RWPE1 (cell line): ENCODE results near the gene CEP170B.

Source experiments
- CTCF ChIA-PET: fragments of 350-600 bp; sonication (Branson Sonifier 250); formaldehyde crosslinking; extraction: SDS; loops from one replicate; lab custom pipeline; 2021; lab: Yijun Ruan, JAX
- POLR2A ChIA-PET: fragments of 400-600 bp; formaldehyde crosslinking; extraction: SDS; loops from one replicate; lab custom pipeline; 2020; ENCODE audit warnings: antibody characterized with exemption; ENCODE audit not compliant: low non-redundant PET; lab: Yijun Ruan, JAX
- DNase-seq: peaks from one replicate; pipeline ENCODE4 v3.0.0; 2012; ENCODE audit warnings: low spot score
- H3K27ac ChIP-seq: fragments of 450-650 bp; 2 replicates; pipeline ENCODE4 v1.5.1; 2017
- CTCF ChIP-seq: fragments of 450-650 bp; conservative IDR thresholded peaks from 2 replicates; pipeline ENCODE4 v1.5.1; 2017; ENCODE audit warnings: low read depth, mild to moderate bottlenecking

The CEP170B gene

GRCh38 chr14:104877066-104877805, 12.2 kb downstream of the CEP170B start:
- ChIA-PET POLR2A (no interaction called here), CTCF (interaction anchor here (0.6 to 1.0 kb wide), 3 partner anchors 19 to 437 kb away, joined by 3 read pairs; partner anchors contain the start of gene PACS2)
- TF ChIP-seq CTCF = no peak
- H3K27ac ChIP-seq = peak overlapping the region; percentile 86
- no peak for DNase-seq

GRCh38 chr14:104877806-104878550, 12.9 kb downstream of the CEP170B start:
- no peak for TF ChIP-seq CTCF

GRCh38 chr14:104878582-104878981, 13.5 kb downstream of the CEP170B start:
- H3K27ac ChIP-seq = peak overlapping the region; percentile 33
- DNase-seq = no peak
- ChIA-PET CTCF (no interaction called here), POLR2A (no interaction called here)
- TF ChIP-seq CTCF = no peak

More at GRCh38 chr14:104877806-104878550, 12.9 kb downstream of the CEP170B start:
- peak overlapping the region; percentile 33 for H3K27ac ChIP-seq
- no peak for DNase-seq
- ChIA-PET POLR2A (no interaction called here), CTCF (no interaction called here)

GRCh38 chr14:104879201-104879982, 14.3 kb downstream of the CEP170B start:
- DNase-seq = no peak
- TF ChIP-seq CTCF = no peak
- ChIA-PET POLR2A (no interaction called here), CTCF (interaction anchor here (1.3 kb wide), 1 partner anchor 23 kb away, joined by 3 read pairs; no protein-coding TSS in a partner anchor)
- peak overlapping the region; percentile 12 for H3K27ac ChIP-seq

- TF ChIP-seq CTCF = no peak
- ChIA-PET POLR2A (no interaction called here), CTCF (interaction anchor here (0.7 to 1.3 kb wide), 2 partner anchors 24 to 89 kb away, joined by 3 to 4 read pairs; no protein-coding TSS in a partner anchor)
- peak overlapping the region; percentile 12 for H3K27ac ChIP-seq
- DNase-seq = no peak
Observed at GRCh38 chr14:104879983-104880565, 15.0 kb downstream of the CEP170B start.
